Measurements from ENCODE around the gene PLEKHJ1. TPM values are rescaled to one million over a fixed set of nuclear protein-coding genes. Genes with fewer than 3 reads are reported as not detected.

Gene PLEKHJ1
- total and polyA plus RNA-seq, 9 of the 15 experiments (the other 6 are each of a cell fraction or from before 2014, with no cell fraction given) = 1.5 to 188 (median 63.9) TPM

DNA sequence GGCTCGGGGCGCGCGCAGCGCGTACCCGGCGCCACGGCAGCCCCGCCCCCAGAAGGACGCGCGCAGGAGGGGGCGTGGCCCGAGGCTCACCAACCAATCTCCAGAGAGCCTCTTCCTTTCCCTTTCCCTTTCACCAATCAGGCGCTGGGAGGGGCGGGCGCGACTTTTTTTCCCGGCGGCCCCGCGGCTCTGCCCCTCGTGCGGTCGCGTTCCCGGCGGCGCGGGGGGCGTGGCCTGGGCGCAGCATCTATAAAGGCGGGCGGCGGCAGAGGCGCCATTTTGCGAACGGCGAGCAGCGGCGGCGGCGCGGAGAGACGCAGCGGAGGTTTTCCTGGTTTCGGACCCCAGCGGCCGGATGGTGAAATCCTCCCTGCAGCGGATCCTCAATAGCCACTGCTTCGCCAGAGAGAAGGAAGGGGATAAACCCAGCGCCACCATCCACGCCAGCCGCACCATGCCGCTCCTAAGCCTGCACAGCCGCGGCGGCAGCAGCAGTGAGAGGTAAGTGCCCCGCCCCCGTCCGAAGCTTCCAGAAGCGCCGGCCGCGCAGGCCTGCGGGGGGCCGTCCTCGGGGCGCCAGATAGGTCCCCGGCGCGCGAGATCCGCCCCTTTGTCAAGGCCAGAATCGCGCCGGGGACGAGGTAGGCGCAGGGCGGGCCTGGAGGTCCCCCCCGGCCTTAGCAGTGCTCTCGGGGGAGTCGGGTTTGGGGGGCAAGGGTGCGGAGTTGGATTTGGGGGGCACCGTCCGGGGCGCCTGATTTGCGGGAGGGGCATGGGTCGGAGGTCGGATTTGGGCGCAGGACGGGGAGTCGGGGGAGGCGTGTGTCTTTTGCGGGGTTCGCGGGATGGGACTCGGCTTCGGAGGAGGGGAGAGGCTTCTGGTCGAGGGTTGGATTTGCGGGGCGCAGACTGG is 33.4 kb upstream of the PLEKHJ1 start (continued):
- TF ChIP-seq ZNF175 (CRISPR knock-in tag; IDR thresholded peaks at IDR 0.05; ENCODE audit: low read depth) = peak; percentile 92
- TF ChIP-seq, protein P1, sequence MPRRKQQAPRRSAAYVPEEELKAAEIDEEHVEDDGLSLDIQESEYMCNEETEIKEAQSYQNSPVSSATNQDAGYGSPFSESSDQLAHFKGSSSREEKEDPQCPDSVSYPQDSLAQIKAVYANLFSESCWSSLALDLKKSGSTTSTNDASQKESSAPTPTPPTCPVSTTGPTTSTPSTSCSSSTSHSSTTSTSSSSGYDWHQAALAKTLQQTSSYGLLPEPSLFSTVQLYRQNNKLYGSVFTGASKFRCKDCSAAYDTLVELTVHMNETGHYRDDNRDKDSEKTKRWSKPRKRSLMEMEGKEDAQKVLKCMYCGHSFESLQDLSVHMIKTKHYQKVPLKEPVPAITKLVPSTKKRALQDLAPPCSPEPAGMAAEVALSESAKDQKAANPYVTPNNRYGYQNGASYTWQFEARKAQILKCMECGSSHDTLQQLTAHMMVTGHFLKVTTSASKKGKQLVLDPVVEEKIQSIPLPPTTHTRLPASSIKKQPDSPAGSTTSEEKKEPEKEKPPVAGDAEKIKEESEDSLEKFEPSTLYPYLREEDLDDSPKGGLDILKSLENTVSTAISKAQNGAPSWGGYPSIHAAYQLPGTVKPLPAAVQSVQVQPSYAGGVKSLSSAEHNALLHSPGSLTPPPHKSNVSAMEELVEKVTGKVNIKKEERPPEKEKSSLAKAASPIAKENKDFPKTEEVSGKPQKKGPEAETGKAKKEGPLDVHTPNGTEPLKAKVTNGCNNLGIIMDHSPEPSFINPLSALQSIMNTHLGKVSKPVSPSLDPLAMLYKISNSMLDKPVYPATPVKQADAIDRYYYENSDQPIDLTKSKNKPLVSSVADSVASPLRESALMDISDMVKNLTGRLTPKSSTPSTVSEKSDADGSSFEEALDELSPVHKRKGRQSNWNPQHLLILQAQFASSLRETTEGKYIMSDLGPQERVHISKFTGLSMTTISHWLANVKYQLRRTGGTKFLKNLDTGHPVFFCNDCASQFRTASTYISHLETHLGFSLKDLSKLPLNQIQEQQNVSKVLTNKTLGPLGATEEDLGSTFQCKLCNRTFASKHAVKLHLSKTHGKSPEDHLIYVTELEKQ (CRISPR knock-in tag; IDR thresholded peaks at IDR 0.05) = no peak
- no peak for TF ChIP-seq NFXL1 (CRISPR knock-in tag; IDR thresholded peaks at IDR 0.05)
- TF ChIP-seq ELF2 (CRISPR knock-in tag; IDR thresholded peaks at IDR 0.05) = no peak
- peak; percentile 86 for TF ChIP-seq MYC (IDR thresholded peaks at IDR 0.05; ENCODE audit: low read depth, low read length)
- peak; percentile 75; the same call in 1 of the 2 replicates for TF ChIP-seq MYC (CRISPR knock-in tag; IDR thresholded peaks at IDR 0.05; ENCODE audit: borderline replicate concordance, low read depth)
- TF ChIP-seq HDAC3 (IDR thresholded peaks at IDR 0.05; ENCODE audit: borderline replicate concordance, partially characterized antibody) = no peak
- TF ChIP-seq, protein P2, sequence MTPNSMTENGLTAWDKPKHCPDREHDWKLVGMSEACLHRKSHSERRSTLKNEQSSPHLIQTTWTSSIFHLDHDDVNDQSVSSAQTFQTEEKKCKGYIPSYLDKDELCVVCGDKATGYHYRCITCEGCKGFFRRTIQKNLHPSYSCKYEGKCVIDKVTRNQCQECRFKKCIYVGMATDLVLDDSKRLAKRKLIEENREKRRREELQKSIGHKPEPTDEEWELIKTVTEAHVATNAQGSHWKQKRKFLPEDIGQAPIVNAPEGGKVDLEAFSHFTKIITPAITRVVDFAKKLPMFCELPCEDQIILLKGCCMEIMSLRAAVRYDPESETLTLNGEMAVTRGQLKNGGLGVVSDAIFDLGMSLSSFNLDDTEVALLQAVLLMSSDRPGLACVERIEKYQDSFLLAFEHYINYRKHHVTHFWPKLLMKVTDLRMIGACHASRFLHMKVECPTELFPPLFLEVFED (CRISPR knock-in tag; conservative IDR thresholded peaks at IDR 0.05) = peak; percentile 54; the same call in 1 of the 2 replicates
- TF ChIP-seq, protein P3, sequence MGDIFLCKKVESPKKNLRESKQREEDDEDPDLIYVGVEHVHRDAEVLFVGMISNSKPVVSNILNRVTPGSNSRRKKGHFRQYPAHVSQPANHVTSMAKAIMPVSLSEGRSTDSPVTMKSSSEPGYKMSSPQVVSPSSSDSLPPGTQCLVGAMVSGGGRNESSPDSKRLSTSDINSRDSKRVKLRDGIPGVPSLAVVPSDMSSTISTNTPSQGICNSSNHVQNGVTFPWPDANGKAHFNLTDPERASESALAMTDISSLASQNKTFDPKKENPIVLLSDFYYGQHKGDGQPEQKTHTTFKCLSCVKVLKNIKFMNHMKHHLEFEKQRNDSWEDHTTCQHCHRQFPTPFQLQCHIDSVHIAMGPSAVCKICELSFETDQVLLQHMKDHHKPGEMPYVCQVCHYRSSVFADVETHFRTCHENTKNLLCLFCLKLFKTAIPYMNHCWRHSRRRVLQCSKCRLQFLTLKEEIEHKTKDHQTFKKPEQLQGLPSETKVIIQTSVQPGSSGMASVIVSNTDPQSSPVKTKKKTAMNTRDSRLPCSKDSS (IDR thresholded peaks at IDR 0.05; ENCODE audit: low read depth, partially characterized antibody) = no peak
- TF ChIP-seq POLR2AphosphoS5 (IDR thresholded peaks at IDR 0.05; ENCODE audit: control insufficient read depth, insufficient read depth, low read depth, low read length) = peak; percentile 99
- TF ChIP-seq, protein P4, sequence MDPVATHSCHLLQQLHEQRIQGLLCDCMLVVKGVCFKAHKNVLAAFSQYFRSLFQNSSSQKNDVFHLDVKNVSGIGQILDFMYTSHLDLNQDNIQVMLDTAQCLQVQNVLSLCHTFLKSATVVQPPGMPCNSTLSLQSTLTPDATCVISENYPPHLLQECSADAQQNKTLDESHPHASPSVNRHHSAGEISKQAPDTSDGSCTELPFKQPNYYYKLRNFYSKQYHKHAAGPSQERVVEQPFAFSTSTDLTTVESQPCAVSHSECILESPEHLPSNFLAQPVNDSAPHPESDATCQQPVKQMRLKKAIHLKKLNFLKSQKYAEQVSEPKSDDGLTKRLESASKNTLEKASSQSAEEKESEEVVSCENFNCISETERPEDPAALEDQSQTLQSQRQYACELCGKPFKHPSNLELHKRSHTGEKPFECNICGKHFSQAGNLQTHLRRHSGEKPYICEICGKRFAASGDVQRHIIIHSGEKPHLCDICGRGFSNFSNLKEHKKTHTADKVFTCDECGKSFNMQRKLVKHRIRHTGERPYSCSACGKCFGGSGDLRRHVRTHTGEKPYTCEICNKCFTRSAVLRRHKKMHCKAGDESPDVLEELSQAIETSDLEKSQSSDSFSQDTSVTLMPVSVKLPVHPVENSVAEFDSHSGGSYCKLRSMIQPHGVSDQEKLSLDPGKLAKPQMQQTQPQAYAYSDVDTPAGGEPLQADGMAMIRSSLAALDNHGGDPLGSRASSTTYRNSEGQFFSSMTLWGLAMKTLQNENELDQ (CRISPR knock-in tag; IDR thresholded peaks at IDR 0.05; ENCODE audit: borderline replicate concordance) = no peak
- no peak for TF ChIP-seq HNRNPH1 (optimal IDR thresholded peaks at IDR 0.05; ENCODE audit: low read depth, low read length)
- TF ChIP-seq SPI1 (IDR thresholded peaks at IDR 0.05; ENCODE audit: borderline replicate concordance, low read depth, low read length) = no peak
- TF ChIP-seq ZNF316 (IDR thresholded peaks at IDR 0.05) = no peak
- TF ChIP-seq, protein P5, sequence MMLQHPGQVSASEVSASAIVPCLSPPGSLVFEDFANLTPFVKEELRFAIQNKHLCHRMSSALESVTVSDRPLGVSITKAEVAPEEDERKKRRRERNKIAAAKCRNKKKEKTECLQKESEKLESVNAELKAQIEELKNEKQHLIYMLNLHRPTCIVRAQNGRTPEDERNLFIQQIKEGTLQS (IDR thresholded peaks at IDR 0.05) = no peak
- TF ChIP-seq, protein P5 (CRISPR knock-in tag; conservative IDR thresholded peaks at IDR 0.05) = 0 out of 2 replicates have a peak, but pooled peaks have one; percentile 58

Data from K562 (cell line).